Stimulated activated CD8-positive, alpha-beta memory T cell treated with anti-CD3 and anti-CD28 coated beads, Interleukin-12 subunit alpha, Interleukin-12 subunit beta, amount 100 ng/mL, for 24 hours (primary cell): ENCODE data around the gene NBPF3.
"Not testable (repeated sequence)": the region's sequence is repeated elsewhere in the genome, so short reads cannot be mapped to it uniquely, and the experiment has no call there.

Experiments used
- DNase-seq: peaks from one replicate; pipeline ENCODE4 v3.0.0-alpha.2; 2020; ENCODE audit errors: extremely low read depth

The NBPF3 gene

DNA sequence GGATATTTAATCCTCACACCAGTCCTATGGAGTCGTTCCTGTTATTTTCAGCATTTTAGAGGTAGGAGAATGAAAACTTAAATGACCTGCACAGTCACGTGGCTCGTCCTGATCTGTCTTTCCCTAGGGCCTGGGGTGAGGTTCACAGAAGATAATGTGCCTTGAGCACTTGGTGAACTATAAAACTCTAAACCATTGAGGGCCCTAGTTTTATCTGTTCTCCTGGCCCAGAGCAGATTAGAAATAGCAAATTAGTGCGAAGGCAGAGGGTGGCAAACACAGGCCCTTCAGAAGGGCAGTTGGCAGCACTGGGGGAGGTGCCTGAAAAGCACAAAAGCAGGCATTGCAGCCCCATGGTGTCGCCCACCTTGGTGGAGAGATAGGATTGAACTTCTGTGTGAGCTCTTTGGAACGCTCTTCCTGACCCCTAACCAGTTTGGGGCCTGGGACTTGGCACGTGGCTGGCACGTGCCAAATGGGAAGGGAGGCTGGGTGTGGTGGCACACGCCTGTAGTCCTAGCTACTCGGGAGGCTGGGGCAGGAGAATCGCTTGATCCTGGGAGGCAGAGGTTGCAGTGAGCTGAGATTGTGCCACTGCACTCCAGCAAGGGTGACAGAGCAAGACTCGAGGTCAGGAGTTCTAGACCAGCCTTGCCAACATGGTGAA lies 1.2 kb upstream of the NBPF3 start:
- DNase-seq: not testable (repeated sequence)

DNA sequence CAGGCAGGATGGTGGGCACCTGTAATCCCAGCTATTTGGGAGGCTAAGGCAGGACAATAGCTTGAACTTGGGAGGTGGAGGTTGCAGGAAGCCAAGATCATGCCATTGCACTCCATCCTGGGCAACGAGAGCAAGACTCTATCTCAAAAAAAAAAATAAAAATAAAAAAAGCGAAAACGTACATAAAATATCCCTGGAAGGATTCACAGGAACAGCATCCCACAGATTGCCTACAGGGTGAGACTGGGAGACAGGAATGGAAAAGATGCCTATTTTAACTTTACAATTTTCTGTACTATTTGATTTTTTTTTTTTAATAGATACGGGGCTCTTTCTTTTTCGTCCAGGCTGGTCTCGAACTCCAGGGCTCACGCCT lies 604 bp upstream of the NBPF3 start:
- DNase-seq: no peak

DNA sequence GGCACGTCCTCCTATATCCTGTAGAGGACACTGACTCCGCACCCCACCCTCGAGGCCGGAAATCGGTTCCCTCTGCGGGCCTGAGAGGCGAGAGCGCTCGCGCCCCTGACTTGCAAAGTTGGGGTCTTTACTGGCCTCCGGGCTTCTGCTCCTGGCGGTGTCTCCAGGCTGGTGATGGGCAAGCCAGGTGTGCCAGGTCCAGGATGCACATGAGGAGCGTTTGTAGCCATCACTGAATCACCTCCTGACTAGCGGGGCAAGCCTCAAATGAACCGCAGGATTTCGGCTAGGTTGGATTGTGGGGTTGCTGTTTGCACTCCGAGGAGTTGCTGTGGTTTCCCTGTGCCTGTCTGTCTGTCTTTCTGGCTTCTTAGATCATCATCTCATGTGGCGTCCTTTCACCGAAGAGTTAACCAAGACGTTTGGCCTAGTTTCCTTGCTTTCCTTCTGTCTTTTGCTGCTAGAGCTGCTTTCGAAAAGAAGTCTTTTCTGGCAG lies 741 bp downstream of the NBPF3 start:
- not testable (repeated sequence) for DNase-seq

DNA sequence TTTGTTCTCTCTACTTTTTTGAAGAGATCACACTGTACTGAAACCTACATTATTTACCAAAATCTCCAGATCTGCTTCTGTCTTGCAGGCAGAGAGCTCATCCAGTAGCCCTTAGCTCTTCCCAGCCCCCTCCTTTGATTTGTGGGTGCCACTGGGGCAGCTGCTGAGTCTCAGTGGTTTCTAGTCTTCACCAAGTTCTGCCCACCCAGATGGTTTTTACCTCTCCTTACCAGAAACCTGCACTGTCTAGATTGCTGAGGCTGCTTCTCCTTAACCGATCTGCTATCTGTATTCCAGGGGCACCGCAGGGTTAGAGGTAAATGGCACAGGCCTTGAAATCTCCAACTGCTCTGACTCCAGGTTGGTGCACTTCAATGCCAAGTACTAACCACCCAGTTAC lies 6.7 kb downstream of the NBPF3 start:
- DNase-seq: not testable (repeated sequence)

DNA sequence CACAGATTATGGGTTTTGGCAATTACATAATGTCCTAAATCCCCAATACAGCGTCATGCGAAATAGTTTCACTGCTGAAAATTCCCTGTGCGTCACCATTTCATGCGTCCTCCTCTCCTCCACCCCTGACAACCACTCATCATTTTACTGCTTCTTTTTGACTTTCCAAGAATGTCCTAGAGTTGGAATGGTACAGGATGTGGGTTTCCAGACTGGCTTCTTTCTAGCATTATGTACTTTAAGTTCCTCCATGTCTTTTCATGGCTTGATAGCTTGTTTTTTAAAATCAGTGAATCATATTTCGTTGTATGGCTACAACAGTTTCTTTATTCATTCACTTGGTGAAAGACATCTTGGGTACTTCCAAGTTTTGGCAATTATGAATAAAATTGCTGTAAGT lies 7.4 kb downstream of the NBPF3 start:
- no peak for DNase-seq

DNA sequence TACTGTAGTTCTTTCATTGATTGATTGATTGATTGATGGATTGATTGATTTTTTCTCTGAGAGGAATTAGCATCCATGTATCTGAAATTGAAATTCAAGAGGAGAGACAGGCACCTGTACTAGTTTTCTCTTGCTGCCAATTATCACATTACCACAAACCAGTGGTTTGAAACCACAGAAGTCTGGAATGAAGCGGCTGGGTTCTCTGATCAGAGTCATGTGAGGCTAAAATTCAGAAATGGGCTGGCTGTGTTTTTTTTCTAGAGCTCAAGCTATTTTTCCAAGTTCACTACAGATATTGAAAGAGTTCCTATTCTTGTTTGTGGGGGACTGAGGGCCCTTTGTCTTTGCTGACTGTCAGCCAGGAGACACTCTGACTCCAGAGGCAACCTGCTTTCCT lies 10.0 kb downstream of the NBPF3 start:
- DNase-seq: no peak

DNA sequence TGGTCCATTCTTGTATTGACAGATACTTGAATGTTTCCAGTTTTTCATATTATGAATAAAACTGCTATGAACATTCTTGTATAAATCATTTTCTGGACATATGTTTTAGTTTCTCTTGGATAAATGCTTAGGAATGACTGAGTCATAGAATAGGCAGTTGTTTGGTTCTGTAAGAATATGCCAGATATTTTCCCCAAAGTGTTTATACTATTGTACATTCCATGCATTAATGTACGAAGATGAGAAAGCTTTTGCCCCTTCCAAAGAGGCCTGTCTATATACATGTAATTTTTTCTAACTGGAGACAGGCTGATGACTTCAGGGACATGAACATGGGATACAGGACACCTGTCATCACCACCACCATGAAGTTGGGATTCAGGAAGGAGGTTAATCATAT lies 11.3 kb downstream of the NBPF3 start:
- no peak for DNase-seq

DNA sequence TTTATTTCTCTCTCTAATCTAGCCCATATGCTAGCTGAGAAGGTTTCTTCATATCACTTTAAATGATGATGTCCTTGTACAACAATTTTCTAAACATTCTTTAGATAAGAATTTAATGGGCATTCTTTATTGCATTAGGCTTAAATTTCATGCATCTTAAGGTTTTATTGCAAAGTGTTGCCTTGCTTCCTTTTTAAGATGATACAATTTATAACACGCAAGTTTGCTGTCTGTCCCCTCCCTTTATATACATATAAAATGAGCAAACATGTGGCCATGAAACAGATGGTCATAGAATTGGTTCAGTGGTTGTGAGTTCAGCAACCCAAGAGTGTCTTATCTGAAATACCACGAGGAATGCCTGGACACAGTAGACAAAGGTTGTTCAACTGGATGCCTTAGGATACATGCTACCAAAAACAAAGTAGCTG lies 12.1 kb downstream of the NBPF3 start:
- DNase-seq: no peak

DNA sequence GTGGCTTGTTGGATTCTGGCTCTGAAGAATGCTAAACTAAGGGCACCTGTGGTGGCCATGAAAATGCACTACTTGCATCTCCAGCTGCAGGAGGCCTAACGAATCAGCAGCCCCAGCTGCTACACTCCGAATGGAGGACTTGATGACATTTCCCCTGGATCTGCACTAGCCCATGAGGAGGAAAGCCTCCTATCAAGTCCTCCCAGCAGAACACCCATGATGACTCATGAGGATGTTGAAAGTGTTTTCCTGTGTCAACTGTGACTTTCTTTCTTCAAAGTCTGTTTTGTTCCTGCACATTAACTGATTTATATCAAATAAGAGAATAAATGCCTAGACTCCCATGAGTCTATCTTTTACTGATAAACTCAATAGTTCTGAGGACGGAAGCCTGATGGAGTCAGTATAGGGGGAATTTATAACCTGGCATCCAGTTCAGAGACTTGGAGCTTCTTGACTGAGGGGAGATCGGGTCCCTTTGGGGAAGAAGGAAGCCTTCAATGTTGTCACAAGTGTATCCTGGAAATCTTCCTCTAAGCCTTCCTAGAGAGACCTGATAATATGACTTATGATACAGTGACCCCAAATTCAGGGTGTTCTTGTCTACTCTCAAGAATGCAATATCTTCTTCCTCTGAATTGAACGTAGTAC lies 14.2 kb downstream of the NBPF3 start:
- DNase-seq: not testable (repeated sequence)

DNA sequence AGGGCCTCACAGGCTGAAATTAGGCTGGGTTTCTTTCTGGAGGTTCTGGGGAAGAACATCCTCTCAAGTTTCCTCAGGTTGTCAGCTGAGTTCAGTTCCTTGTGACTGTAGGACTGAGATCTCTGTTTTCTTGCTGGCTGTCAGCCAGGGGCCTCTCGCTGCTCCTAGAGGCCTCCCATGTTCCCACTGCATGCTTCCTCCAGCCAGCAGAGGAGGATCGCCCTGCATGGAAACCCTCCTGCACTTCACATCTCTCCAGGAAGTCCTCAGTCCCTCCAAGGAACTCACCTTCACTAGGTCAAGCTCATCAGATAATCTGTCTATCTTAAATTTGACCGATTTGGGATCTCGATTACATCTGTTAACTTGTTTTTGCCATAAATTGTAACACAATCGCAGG lies 15.0 kb downstream of the NBPF3 start:
- DNase-seq: not testable (repeated sequence)

DNA sequence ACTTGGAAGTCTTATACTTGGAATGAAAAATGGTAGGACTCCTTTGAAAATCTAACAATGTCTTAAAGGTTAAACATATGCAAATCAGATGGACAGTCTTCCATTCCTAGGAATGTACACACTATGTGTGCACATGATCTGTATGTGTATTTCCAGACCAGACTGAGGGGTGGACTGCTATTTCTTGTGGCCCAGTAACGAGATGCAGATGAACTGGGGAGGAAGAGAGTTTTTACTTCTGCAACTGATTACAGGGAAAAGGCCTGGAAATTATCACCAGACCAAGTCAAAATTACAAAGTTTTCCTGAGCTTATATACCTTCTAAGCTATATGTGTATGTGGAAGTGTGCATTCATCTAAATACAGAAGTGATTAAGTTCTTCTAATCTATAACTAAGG lies 17.7 kb downstream of the NBPF3 start:
- no peak for DNase-seq

DNA sequence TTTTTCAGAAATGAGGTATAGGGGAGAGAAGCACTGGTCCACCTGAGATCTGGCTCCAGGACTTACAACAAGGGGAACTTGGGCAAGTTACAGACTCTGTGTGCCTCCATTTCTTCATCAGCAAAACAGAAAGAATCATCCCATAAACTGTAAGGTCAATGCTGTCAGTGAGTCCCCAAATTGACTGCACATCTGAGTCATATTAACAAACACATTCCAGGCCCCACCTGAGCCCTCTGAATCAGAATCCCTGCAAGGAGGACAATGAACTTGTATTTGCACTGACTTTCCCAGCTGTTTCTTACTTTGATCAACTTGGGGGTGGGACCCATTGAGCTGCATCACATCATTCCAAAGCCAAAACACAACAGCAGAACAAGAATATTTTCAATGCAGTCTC lies 25.2 kb downstream of the NBPF3 start:
- not testable (repeated sequence) for DNase-seq

DNA sequence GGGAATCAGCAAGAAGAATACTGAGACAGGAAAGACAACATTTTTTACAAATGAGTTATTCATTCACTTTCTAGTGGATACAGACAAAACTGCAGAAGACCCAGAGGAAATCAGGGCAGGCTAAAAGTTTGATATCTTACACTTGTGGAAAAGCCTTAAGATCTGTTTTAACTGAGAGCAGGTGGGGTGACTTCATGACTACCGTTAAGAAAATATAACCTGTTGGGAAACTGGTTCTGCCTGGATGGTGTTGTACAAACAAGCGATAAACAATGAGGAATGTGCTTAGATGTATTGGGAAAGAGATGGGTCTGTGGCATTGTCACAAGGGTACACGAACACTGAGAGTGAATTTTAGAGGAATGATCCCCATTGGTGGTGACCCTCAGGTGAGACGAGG lies 28.0 kb downstream of the NBPF3 start:
- not testable (repeated sequence) for DNase-seq

DNA sequence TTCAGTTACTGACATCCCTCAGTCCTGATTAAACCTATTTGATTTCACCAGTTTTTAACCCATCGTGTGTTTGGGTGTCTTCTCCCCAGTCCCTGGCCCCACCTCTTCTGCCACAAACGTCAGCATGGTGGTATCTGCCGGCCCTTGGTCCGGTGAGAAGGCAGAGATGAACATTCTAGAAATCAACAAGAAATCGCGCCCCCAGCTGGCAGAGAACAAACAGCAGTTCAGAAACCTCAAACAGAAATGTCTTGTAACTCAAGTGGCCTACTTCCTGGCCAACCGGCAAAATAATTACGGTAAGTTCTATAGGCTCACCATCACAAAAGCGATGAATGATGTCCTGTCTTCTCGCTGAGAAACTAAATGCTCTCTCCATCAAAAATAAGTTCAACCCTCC lies 28.7 kb downstream of the NBPF3 start:
- no peak for DNase-seq

DNA sequence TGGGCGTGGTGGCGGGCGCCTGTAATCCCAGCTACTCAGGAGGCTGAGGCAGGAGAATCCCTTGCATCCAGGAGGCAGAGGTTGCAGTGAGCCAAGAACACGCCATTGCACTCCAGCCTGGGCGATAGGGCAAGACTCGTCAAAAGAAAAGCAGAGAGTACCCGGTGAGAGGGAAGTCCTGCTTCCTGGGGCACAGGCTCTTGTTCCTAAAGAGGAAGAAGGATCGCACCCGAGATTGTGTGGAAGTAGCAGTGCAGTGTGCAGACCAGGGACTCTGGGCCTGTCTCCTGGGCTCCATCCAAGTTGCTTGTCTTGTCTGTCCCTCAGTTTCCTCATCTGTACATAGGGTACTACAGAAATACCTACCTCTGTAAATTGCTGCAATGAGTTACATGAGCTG lies 29.6 kb downstream of the NBPF3 start:
- DNase-seq: no peak

DNA sequence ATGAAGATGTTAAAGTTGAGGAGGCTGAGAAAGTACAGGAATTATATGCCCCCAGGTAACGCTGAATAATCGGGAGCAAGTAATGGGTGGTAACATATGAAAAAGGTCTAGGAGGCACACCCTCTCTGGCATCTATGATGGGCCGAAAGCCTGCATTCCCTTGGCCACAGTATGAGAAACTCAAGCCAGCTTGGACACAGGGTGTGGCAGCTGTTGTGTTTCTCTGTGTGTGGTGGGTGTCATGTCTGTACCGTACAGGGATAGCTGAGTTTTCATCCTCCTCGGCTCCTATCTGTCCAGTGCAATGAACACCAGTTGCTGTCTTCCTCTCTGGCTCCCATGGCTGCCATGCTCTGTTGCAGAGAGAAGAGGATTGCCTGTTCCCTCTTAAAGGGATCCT lies 32.9 kb downstream of the NBPF3 start:
- no peak for DNase-seq

DNA sequence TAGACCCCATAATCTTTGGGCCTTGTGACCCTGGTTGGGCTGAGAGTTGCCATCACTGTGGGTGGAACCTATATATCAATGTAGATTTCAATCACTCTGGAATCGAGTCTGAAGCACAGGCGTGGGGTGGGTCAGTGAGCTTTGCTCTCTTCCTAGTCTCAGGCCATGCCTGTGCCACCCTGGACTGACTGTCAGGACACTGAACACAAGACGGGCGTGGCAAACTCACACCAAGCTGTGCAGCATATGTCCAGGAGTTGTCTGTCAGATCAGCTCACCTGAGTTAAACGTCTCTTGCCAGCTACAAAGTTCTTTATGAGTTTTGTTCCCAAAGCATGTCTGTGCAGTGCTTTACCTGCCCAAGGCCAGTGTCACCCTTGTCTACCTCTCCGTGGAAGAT lies 38.4 kb downstream of the NBPF3 start:
- DNase-seq: no peak

DNA sequence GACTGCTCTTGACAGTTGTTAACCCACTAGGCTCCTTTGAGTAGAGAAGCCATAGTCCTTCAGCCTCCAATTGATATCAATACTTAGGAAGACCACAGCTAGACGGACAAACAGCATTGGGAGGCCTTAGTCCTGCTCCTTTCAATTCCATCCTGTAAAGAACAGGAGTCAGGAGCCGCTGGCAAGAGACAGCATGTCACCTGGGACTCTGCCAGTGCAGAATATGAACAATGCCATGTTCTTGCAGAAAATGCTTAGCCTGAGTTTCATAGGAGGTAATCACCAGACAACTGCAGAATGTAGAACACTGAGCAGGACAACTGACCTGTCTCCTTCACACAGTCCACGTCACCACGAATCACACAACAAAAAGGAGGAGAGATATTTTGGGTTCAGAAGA lies 43.9 kb downstream of the NBPF3 start:
- not testable (repeated sequence) for DNase-seq

DNA sequence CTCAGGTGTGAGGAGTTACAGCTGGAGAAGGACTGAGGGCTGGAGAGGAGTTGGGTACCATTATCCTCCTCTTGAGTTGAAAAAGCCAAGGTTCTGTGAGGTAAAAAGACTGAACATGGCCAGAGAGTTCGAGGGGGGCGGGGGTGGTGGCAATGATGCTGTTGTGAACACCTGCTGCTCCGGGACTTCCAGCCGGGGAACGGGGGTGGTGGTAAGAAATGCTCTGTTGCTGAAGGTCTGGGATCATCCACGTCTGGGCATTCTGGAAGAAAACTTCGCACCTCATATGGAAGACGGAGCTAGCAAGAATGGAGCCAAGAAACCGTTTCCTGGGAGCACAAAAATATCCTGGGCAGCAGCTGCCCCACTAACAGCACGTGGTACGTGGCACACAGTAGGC lies 49.2 kb downstream of the NBPF3 start:
- no peak for DNase-seq

DNA sequence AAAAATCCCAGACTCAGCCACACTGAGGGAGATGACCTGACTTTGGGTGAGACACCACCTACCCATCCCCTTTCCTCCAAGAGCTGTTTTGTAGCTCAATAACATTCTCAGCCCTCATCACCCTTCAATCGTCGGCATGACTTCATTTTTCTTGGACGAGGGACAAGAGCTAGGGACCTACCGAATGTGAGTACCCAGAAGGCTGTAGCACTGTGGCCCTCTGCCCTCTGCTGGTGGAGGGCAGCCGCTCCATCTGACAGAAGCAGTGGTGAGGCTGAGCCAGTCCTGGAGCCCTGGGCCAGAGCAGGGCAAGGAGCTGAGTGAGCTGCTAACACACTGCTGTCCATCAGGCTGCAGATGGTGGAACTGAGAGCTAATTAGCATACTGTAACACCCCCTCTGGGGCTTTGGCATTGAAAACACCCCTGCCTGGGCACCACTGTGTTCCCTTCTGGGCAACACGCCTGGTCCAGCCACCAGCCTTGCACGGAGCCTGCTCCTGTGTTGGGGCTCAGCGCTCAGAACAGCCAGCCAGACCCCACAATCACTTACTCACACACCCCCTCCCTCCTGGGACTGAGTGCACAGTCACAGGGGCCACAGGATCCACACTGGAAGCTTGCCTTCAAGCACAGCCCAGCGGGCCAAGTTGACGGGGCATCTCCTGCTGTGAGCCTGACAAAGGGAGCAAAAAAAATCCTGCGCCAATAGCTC lies 51.0 kb downstream of the NBPF3 start:
- DNase-seq: no peak

DNA sequence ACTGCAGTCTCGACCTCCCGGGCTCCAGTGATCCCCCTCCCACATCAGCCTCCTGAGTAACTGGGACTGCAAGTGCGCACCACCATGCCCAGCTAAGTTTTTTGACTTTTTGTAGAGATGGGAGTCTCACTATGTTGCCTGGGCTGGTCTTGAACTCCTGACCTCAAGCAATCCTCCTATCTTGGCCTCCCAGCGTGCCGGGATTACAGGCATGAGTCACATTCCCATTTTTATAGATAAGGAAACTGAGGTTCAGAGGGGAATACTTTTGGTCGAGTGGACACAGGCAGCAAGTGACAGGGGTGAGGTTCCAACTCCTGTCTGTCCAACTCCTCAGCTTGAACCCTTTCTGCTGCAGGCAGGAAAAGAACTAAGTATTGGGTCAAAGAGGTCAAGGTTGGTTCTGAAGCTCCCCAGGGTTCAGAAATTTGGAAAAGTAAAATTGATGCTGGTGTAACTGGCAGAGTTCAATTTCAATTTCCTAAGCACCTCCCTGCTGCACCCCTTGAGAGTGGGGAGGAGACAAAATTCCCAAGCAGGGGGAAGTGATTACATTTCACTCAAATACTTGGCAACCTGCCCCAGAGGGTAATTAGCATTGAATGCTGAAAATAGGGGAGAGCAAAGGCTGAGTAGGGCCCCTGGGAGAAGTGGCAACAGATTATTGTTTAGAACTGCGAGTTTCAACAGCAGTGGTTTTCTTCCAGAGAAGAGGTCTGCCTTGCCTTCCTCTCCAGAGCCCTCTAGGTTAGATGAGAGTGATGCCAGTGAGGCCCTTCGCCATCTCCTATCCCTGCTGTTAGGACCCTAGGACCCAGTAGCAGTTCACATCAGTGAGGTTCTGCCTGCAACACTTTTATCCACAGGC lies 51.8 kb downstream of the NBPF3 start:
- no peak for DNase-seq

DNA sequence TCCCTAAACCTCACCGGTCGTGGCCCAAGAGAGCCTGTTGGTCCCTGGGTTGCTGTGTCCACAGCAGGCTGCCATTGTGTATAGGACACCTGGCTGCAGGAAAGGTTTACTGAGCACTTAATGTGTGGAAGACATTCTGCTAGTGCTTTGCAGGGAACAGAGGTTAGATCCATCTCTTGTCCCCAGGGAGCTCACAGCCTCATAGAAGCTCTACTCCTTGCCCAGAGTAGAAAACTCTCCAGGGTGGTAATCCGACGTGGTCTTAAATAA lies 52.4 kb downstream of the NBPF3 start:
- DNase-seq: no peak
